DOHH2 (cell line): ENCODE measurements around the gene ILF2.
"Not testable (repeated sequence)": the region's sequence is repeated elsewhere in the genome, so short reads cannot be mapped to it uniquely, and the experiment has no call there.

ENCODE experiments used
- H3F3A ChIP-seq: fragments of 200-600 bp; sonication (generic), shearing (Covaris generic); 2 replicates; pipeline ENCODE4 v1.6.0; 2016; ENCODE audit warnings: antibody characterized with exemption, mild to moderate bottlenecking; ENCODE audit not compliant: control insufficient read depth, insufficient read depth
- H3K27ac ChIP-seq: fragments of 200-600 bp; sonication (generic); 2 replicates; pipeline ENCODE4 v1.5.1; 2014; ENCODE audit warnings: low read depth, mild to moderate bottlenecking, low read length, moderate library complexity
- H3K27me3 ChIP-seq: fragments of 200-600 bp; sonication (generic); 2 replicates; pipeline ENCODE4 v1.6.1; 2014; ENCODE audit warnings: mild to moderate bottlenecking, low read length, mixed read lengths; ENCODE audit not compliant: control insufficient read depth
- H3K36me3 ChIP-seq: fragments of 200-600 bp; sonication (generic); 2 replicates; pipeline ENCODE4 v1.6.1; 2014; ENCODE audit warnings: mild to moderate bottlenecking, low read length, moderate library complexity, mixed read lengths; ENCODE audit not compliant: control insufficient read depth
- H3K4me1 ChIP-seq: fragments of 200-600 bp; sonication (generic); 2 replicates; pipeline ENCODE4 v1.6.1; 2014; ENCODE audit warnings: mild to moderate bottlenecking, low read length, mixed read lengths; ENCODE audit not compliant: control insufficient read depth
- H3K4me2 ChIP-seq: fragments of 200-600 bp; sonication (generic); 2 replicates; pipeline ENCODE4 v1.6.0; 2014; ENCODE audit warnings: mild to moderate bottlenecking, low read length, moderate library complexity
- H3K4me3 ChIP-seq: fragments of 200-600 bp; sonication (generic); 2 replicates; pipeline ENCODE4 v1.5.1; 2014; ENCODE audit warnings: mild to moderate bottlenecking, low read length, mixed read lengths
- H3K79me2 ChIP-seq: fragments of 200-600 bp; sonication (generic); 2 replicates; pipeline ENCODE4 v1.6.1; 2014; ENCODE audit warnings: mild to moderate bottlenecking, low read length, mixed read lengths; ENCODE audit not compliant: control insufficient read depth
- H3K9me2 ChIP-seq: fragments of 200-600 bp; sonication (generic); replicated peaks from 2 replicates; pipeline ENCODE4 v1.6.1; 2014; ENCODE audit warnings: mild to moderate bottlenecking, low read length, mixed read lengths; ENCODE audit not compliant: control insufficient read depth
- H3K9me3 ChIP-seq: fragments of 200-600 bp; sonication (generic); 2 replicates; pipeline ENCODE4 v1.6.1; 2014; ENCODE audit warnings: antibody characterized with exemption, low read length, mixed read lengths; ENCODE audit not compliant: control insufficient read depth, insufficient read depth
- H4K20me1 ChIP-seq: fragments of 200-600 bp; sonication (generic); 2 replicates; pipeline ENCODE4 v1.6.0; 2014; ENCODE audit warnings: low read depth, mild to moderate bottlenecking, antibody characterized with exemption, low read length, moderate library complexity; ENCODE audit not compliant: control insufficient read depth, insufficient read depth
- EZH2phosphoT487 ChIP-seq: fragments of 200-600 bp; sonication (generic); IDR thresholded peaks from 2 replicates; pipeline ENCODE4 v1.6.1; 2017; ENCODE audit warnings: borderline replicate concordance, mild to moderate bottlenecking, antibody characterized with exemption, low read length, moderate library complexity, mixed read lengths
- TF ChIP-seq, protein P1 (sequence below): fragments of 200-600 bp; sonication (generic); IDR thresholded peaks from one replicate; pipeline ENCODE4 v1.5.1; 2014; ENCODE audit warnings: antibody characterized with exemption, mild to moderate bottlenecking, low read depth, low read length; ENCODE audit not compliant: poor library complexity, severe bottlenecking

Gene ILF2

DNA sequence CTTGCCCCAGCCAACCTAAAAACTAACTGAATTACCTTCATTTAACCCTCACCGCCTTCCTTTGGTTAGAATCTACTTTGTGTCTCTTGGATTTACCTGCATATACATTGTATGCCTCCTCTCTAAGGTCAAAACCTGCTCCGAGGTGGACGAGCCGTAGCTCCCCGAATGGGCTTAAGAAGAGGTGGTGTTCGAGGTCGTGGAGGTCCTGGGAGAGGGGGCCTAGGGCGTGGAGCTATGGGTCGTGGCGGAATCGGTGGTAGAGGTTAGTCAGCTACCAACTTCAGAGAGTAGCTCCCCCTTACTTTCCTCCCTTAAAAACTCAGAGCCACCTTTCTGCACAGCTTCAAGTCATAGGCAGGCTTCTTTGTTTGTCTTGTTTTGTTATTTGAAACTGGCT is 27.7 kb downstream of the ILF2 start:
- H3K36me3 ChIP-seq, result peaks cover 91% of the 10 kb centered on the region
- H3K4me1 ChIP-seq, result no peaks in the 10 kb centered on the region
- peaks cover 17% of the 10 kb centered on the region for H3F3A ChIP-seq
- no peaks in the 10 kb centered on the region for H3K9me2 ChIP-seq
- H3K4me2 ChIP-seq, result no peak overlapping the region
- H3K9me3 ChIP-seq, result no peaks in the 10 kb centered on the region
- no peaks in the 10 kb centered on the region for H4K20me1 ChIP-seq
- no peak overlapping the region for H3K4me3 ChIP-seq
- peaks cover 15% of the 10 kb centered on the region for H3K79me2 ChIP-seq
- no peak overlapping the region for H3K27ac ChIP-seq
- TF ChIP-seq, protein P1, sequence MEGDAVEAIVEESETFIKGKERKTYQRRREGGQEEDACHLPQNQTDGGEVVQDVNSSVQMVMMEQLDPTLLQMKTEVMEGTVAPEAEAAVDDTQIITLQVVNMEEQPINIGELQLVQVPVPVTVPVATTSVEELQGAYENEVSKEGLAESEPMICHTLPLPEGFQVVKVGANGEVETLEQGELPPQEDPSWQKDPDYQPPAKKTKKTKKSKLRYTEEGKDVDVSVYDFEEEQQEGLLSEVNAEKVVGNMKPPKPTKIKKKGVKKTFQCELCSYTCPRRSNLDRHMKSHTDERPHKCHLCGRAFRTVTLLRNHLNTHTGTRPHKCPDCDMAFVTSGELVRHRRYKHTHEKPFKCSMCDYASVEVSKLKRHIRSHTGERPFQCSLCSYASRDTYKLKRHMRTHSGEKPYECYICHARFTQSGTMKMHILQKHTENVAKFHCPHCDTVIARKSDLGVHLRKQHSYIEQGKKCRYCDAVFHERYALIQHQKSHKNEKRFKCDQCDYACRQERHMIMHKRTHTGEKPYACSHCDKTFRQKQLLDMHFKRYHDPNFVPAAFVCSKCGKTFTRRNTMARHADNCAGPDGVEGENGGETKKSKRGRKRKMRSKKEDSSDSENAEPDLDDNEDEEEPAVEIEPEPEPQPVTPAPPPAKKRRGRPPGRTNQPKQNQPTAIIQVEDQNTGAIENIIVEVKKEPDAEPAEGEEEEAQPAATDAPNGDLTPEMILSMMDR, result no peak
- TF ChIP-seq EZH2phosphoT487, result no peak
- H3K27me3 ChIP-seq, result no peaks in the 10 kb centered on the region

DNA sequence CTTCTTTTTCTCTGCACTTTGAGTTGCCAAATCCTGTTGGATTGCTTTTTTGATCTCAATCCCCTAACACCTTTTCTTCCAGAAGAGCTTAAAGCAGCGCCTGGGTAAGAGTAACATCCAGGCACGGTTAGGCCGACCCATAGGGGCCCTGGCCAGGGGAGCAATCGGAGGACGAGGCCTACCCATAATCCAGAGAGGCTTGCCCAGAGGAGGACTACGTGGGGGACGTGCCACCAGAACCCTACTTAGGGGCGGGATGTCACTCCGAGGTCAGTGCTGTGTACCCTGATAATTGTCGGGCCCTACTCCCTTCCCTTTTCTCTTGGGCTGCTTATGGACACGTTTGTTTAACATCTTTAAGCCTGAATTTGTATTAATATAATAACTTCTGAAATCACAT is 28.6 kb downstream of the ILF2 start:
- Histone ChIP-seq H3K4me2 (no peak overlapping the region), H3K36me3 (peaks cover 97% of the 10 kb centered on the region), H3K27me3 (no peaks in the 10 kb centered on the region), H3K27ac (no peak overlapping the region), H3K9me2 (no peaks in the 10 kb centered on the region), H3K79me2 (peaks cover 23% of the 10 kb centered on the region), H3F3A (peaks cover 17% of the 10 kb centered on the region), H3K4me3 (no peak overlapping the region), H3K9me3 (no peaks in the 10 kb centered on the region), H3K4me1 (no peaks in the 10 kb centered on the region), H4K20me1 (no peaks in the 10 kb centered on the region)
- TF ChIP-seq EZH2phosphoT487, result no peak
- TF ChIP-seq, protein P1, result no peak

DNA sequence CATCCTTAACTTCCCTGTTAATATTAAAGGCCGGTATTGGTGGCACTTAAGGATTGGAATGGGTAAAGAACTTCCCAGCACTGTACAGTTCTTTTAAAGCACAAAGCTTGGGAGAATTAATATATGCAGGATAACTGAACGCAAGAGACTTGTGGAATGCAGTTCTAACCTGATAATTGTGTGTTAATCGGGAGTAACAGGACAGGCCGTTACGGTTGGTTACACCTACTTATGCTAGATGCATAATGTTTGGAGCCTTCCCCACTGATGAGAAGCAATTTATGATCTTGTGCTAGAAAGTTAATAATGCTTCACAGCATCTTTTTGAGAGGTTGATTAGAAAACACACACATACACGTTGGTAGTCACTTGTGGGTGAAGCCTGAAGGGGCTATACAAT is 29.9 kb downstream of the ILF2 start:
- H3K79me2 ChIP-seq, result peaks cover 36% of the 10 kb centered on the region

DNA sequence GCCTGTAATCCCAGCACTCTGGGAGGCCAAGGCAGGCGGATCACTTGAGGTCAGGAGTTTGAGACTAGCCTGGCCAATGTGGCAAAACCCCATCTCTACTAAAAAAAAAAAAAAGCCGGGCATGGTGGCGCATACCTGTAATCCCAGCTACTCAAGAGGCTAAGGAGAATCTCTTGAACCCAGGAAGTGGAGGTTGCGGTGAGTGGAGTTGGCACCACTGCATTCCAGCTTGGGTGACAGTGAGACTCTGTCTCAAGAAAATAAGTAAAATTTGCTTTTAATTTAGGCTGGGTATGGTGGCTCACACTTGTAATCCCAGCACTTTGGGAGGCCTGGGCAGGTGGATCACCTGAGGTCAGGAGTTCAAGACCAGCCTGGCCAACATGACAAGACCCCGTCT is 30.6 kb downstream of the ILF2 start:
- H3K9me2 ChIP-seq, H3K27ac ChIP-seq, H3K4me1 ChIP-seq, H3K4me2 ChIP-seq, H3K9me3 ChIP-seq, H3K4me3 ChIP-seq, H3F3A ChIP-seq, H3K27me3 ChIP-seq, H4K20me1 ChIP-seq: not testable (repeated sequence)
- Histone ChIP-seq H3K79me2 (peaks cover 43% of the 10 kb centered on the region), H3K36me3 (peaks cover 99% of the 10 kb centered on the region)

More for the DNA sequence above, 29.9 kb downstream of the ILF2 start:
- Histone ChIP-seq H3K27me3 (no peaks in the 10 kb centered on the region), H3K9me3 (no peaks in the 10 kb centered on the region), H3K4me3 (no peak overlapping the region), H3K4me2 (no peak overlapping the region), H3K4me1 (peaks cover 1% of the 10 kb centered on the region), H3K9me2 (no peaks in the 10 kb centered on the region), H3F3A (peaks cover 10% of the 10 kb centered on the region; the same call in 1 of the 2 replicates), H4K20me1 (no peaks in the 10 kb centered on the region), H3K27ac (no peak overlapping the region), H3K36me3 (peaks cover 99% of the 10 kb centered on the region)
- TF ChIP-seq EZH2phosphoT487, result no peak
- TF ChIP-seq, protein P1, result no peak
